Right renal pelvis (tissue), 4 donors: Measurements from ENCODE around the gene FAM53B. TPM values are rescaled to one million over a fixed set of nuclear protein-coding genes. Genes with fewer than 3 reads are reported as not detected.

Experiments used
- DNase-seq, 4 donors: peaks; one replicate each; pipeline ENCODE4 v3.0.0-alpha.2; 2013; ENCODE audit warnings: low read depth in 4 of 4, low spot score in 3 of 4, missing footprints in 1 of 4
- polyA plus RNA-seq, 4 donors: library from polyadenylated mRNA; unstranded; fragments of 120-200 nt; gene quantifications; one replicate each; pipeline ENCODE4 v1.2.1, GENCODE V29; 2013; ENCODE audit not compliant: insufficient read length in 4 of 4

Gene FAM53B
- polyA plus RNA-seq, 4 donors = 21.4 to 28.3 (median 28.1) TPM

DNA sequence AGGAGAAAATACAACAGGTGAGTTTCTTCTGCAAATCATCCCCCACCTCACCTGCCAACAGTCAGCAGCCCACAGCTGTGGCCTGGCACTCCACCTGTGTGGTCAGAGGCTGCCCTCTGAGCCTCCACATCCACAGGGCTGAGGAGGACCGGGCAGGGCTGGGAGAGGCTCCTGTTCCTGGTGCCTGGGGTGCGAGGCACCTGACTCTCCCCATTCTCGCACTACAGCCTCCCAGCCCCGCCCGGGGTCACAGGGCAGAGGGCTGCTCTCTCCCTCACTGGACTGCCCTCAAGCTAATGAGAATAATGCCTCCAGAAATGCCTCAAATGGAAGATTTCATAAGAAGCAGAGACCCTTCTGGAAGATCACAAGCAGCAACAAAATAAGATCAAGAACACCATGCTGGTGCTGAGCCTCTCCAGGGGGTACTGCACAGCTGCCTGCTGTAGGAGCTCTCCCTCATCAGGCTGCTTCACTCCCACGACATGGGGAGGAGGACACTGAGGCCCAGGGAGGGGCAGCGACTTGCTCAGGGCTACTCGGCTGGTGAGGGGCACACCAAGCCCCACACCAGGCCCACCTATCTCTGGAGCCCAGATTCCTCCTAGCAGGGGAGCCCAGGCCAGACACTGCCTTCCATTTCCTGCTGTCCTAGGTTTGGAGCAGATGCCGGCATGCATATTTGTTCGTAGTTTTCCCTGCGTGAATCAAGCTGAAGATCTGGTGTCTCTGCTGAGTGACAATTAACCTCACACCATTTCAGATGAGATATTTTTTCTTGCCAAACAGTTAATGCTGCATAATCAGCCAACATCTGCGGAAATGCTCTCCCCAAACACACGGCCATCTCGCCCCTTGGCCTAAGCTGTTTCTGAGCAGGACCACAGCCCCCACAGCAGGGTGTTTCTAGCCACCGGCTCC lies 76.5 kb downstream of the FAM53B start:
- no peak for DNase-seq

DNA sequence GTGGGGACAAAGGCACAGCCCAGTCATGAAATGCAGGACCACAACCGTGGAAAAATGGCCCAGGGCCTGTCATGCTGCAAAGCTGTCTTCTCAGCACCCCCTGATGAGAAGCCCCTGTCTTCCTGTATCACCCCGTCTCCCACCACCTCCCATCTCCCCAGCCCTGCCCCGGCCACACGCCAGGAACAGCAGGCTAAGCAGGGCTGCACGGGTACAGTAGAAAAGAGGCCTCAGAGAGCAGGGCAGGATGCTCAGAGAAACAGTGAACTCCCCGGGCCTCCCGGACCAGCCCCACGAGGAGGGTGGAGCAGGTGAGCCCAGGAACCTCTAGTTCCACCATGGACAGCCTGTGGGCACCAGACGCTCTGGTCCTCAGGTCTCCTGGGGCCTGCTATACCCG lies 77.7 kb downstream of the FAM53B start:
- DNase-seq = no peak

DNA sequence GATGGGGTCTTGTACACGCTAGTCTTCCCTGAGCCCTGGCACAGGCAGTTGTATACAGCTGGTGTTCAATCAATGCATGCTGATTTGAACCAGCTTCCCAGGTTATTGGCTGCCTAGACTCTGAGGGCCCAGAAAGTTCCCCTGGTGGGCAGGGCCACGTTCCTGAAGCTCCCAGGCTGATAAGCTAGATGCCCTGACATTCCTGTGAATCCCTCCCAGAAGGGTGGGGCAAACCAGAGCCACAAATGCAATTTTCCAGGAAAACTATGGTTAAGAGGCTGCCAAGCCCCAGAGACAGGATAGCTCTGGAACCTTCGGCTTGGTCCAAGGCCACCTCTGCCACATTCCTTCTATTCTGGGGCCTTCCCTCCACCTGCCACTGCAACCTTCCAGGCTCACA lies 78.2 kb downstream of the FAM53B start:
- DNase-seq = no peak

DNA sequence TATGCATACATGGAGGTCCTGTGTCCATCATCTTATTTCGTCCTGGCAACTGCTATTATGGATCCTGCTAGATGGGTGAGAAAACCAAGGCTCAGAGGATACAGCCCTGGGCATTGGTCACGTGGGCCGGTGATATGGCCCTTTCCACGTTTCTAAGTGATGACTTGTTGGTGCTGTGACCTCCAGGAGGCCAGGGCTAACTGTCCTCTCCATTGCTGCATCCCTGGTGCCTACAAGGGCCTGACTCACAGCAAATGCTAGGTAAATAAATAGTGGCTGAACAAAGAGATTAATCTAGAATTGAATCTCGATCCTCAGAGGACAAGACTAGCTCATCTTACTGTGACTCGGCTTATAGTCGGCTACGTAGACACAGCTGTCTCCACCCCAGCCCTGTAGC lies 78.6 kb downstream of the FAM53B start:
- no peak for DNase-seq

DNA sequence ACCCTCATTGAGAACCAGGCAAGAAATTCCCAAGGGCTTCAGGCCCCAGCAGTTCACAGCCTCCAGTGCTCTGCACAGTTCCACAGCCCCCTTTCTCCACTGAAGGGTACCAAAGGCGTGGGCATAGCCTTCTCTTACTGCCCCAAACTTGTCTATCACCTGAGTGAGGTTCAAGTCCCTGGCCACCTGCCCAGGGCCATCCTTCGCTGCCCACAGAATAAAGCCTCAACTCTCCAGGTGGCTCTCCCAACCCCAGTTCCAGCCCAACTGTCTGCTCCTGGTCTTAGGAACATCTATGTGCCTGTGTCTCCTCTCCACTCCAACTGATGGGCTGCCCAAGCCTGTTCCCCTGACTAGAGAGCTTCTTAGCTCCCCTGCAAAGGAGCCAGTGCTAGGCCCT lies 79.1 kb downstream of the FAM53B start:
- no peak for DNase-seq

DNA sequence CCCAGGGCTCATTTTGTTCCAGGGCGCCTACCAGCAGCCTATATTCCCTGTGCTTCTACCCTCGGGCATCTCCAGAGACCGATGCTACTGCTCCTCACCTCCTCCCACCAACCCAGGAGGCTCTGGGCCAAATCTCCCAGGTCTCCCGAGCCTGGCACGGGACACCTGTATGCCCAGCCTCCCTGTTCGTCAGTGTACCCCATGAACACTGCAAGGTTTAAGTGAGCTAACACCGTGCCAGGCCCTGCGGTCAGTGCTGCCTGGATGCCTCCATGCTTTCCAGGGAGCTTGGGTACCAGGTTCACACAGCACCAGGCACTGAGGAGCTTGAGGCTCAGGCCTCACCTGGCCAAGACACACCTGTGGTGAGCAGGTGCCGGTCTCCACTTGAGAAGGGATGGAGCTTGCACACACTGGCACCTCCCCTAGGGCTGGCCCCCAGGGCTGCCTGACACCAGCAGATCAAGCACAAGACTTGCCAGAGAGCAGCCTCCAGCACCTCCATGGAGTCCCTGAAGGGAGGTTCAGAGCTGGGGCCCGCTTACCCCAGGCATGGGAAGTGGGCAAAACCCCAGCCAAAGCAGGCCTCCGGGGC lies 80.3 kb downstream of the FAM53B start:
- no peak for DNase-seq

DNA sequence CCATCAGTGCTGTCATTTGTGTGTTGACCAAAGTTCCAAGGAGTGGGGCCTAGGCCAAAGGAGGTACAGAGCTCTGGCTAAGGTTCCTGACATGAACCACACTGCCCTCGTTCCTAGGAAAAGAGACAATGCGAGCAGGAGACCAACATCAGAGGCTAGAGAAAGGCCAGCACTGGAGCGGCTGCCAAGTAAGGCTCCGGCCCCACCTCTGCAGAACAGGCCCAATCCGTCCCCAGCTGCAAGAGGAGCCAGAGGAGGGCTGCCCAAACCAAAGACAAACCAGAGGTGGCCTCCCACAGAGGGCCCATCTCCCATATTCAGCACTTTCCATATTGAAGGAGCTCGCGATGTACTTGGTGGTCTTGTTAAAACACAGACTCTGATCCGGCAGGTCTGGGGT lies 81.0 kb downstream of the FAM53B start:
- DNase-seq = no peak

DNA sequence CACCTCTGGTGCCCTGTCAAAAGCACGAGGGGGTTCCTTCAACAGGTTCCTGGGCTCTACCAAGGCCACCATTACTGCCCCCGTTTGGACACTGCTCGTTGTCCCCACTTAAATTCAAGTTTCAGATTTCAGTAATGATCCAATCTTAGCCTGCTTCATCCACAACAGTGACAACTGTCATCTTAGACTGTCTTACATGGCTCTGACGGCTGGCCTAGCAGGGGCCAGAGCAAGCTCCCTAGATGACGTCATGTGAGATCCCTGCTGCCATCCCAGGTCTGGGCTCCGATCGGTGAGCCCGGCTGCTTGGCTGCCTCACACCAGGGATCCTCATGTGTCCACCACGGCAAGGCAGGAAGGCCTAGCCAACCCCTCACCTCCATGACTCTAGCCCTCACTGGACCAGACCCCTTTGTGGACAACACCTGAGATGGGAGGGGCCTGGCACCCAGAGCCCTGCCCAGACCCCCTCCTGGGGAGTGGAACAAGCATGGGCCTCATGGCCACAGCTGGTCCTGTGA lies 82.5 kb downstream of the FAM53B start:
- DNase-seq = no peak

DNA sequence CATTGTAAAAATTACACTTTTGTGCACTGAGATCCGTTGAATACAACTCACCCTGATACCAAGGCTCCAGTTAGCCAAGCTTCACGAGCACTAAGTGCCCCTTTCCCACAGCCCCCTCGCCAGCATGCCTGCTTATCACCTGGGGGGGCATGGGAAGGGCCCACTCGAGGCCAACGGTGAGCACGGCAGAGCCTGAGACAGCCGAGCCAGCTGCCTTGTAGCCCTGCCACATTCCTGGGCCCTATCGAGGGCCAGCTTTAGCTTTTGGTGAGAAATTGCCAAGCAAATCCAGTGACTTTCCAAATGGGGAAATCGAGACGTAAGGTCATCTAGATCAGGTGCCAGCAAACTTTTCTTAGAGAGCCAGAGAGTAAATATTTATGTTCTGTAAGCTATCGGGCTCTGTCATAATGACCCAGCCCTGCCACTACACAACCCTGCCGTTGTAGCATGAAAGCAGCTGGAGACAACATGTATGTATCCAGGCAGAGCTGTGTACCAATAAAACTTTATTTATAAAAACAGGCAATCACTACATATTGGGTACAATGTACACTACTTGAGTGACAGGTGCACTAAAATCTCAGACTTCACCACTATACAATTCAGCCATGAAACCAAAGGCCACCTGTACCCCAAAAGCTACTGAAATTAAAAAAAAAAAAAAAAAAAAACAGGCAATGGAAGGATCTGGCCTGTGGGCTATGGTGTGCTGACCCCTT lies 83.6 kb downstream of the FAM53B start:
- no peak for DNase-seq

DNA sequence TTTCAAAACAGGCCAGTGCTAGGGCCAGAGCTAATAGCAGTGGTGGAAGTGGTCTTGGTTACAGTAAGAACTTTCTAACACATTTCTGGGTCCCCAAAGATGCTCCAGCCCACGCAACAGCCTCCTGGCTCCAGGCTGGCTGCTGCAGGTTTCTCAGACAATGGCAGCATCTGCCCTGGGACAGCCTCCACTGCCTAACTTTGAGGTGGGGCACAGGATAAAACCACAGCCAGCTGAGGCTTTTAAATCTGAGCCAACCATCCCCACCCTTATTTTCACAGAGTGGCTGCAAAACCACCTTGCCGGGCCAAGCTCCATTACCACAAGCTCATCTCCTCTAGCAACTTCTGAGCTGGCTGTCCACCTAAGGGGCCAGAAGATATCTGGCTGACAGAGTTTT lies 84.8 kb downstream of the FAM53B start:
- DNase-seq = no peak

DNA sequence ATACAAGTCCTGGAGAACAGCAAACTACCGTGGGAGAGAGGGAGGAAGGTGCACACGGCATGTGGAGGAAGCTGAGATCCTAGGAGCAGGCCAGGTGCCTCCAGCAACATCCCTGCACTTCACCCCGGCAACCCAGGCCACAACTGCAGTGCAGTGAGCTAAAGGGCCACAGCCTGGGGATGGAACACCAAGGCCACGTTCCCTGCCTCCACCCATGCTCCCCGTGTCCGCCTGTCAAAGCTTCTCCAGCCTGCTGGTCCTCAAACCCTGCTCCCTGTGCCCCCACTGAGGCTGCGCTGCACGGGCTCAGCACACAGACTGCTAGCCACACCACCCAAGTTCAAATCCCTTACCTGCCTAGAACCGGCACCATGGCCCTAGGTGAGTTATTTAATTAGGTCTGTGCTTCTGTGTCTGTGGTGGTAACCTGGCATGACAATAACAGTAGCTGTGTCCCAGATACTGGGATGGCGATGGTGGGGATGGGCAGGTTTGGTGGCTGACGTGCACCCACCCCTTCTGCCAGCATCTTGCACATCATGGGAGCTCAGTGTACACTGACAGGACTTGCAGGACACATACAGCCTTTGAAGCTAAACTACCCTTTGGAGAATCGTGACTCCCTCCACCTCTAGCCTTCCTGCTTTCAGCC lies 85.5 kb downstream of the FAM53B start:
- no peak for DNase-seq

DNA sequence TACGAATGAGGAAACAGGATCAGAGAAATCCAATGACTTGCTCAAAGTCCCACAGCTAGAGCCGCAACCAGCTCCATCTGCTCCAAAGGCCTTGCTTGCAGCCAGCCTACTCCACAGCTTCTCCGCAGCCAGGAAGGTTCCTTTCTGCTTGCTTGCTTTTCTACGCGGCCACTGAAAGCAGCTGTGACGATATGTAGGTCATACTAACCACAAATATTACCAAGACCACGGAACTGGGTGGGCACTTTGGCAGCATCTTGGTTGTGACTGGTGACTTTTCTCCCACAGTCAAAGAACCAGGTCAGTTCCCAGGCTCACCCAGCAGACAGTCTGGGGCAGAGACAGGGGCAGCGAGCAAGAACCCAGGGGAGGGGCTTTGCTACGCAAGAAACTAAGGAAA lies 86.4 kb downstream of the FAM53B start:
- DNase-seq = no peak

DNA sequence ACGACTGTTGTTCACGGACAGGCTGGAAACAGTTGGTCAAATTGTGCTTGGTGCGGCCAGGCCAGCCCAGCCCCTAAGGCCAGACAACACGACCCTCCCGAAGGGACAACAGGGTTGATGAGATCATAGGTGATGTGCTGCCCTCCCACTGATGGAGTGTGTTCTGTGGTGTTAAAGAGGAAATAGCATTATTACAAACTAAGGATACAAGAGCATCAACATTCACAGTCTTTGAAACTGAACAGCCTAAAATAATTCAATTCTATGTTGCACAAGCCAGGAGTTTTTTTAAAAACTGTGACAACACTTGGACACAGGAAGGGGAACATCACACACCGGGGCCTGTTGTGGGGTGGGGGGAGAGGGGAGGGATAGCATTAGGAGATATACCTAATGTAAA lies 87.6 kb downstream of the FAM53B start:
- DNase-seq = no peak

DNA sequence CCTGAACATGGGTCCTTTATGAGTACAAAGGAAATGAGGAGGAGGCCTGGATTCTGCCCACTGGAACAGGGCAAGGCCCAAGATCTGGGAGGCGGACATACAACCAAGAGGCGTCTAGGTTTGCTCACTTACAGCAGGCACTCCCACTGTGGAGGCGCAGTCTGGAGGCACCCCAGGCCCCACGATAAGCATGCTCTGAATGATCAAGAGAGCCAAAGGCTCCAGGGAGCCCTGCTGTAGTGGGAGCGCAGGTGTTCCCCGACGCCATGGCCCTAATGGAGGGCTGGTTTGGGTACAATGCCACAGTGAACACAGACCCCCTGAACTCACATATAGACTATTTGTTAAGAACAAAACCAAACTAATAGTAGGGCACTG lies 88.1 kb downstream of the FAM53B start:
- no peak for DNase-seq

DNA sequence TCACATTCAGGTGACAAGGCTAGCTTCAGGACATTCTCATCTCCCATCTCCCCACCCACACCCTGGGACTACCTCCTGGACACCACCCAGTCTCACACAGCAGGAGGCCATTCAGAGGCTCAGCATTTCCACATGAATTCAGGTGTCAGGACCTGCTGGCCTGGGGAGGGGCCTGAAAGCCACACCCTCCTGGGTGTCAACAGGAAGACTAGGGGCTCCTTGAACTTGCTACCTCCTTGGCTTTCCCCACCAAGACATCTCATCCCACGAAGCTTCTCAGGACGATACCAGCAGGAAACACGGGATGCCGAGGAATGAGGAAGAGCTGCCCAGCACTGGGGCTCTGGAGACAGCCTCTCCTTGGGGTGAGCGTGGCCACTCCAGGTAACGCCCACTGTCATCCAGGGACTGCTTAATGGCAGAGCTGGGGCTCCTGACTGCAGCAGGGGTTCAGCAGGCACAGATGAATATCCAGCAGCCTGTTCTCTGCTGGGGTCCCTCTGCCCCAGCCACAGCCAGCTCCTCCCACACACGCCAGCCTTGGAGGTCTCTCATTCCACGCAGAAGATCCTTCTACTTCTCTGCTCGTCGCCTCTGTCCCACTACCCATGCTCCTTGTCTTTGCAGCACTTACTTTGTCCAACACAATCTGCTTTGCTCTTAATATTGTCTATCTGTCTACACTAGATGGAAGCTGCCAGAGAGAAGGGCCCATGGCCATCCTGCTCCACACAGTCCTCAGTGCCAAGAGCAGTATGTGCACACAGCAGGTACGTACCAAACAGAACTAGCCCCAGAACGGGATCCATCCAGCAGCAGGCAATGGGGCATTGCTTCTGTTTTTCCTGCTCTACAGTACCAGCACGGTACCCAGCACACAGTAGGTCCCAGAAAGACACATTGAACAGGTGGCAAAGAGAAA lies 88.7 kb downstream of the FAM53B start:
- DNase-seq = no peak

DNA sequence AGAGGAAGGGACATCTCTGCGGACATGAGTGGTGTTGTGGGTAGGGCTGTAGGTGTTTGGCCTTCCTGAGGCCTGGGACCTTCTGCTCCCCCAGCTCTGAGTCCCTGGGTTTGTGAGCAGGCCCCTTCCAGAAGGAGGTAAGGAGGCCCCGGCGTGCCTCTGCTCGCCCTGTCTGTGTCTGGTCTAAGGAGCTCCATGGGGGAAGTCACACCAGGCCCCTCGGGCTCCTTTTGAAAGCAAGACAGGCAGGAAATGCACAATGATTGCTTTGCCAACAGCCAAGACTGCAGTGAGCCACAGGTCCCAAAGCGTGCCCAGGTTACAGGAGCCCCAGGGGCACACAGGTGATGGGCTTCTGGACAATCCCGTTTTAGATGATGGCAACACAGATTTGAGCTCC lies 89.5 kb downstream of the FAM53B start:
- no peak for DNase-seq

DNA sequence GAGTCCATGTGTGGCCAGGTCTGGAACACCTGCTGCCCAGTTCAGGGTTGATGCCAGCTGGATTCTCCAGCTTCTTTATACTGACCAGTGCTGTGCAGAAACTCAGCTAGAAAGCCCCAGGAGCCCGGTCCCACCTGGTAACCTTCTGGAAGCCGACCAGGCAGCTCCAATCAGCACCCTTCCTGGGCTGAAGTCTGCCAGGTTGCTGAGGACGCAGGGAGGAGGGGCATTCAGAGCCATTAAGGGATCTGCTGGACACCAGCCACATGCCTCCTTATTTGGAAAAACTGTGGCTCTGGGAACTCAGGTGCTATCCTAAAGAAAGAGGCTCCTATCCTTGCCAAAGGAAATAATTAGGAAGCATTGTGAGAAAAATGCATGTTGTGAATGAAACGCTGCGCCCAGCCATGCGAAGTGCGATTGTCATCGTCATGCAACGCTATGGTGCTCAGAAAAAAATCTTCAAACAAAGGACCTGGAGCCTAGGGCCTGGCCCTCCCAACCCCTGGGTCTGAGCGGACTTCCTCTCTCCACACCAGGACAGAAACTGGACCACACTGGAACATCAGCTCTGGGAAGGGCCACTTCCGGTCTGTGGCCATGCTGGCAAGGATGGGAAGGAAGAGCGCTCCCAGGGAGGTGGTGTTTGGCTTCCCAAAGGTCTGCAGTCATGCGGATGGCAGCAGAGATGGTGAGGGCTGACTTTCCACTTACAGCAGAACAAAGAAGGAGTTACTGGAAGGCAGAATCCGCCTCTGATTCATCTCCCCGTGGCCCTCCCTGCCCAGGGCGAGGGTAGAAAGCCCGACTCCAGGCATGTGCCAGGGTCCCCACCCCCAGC lies 90.1 kb downstream of the FAM53B start:
- no peak for DNase-seq

DNA sequence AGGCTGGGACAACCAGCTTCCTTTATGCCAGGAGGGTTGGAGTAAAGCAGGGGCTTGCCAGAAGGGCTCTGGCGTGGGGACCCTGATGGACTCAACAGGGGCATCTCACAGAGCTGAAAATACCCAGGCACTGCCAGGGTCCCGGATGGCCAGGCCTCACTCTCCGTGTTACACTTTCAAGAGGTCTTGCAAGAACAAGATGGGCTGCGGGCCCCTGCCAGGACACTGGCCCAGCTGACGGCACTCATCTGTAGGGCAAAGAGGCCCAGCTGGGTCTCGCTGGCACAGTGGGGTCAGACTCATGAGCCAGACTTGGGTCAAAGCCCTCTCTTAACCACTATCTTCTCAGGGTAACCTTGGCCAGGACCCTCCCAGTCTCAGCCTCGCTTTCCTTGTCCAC lies 90.9 kb downstream of the FAM53B start:
- DNase-seq = no peak

DNA sequence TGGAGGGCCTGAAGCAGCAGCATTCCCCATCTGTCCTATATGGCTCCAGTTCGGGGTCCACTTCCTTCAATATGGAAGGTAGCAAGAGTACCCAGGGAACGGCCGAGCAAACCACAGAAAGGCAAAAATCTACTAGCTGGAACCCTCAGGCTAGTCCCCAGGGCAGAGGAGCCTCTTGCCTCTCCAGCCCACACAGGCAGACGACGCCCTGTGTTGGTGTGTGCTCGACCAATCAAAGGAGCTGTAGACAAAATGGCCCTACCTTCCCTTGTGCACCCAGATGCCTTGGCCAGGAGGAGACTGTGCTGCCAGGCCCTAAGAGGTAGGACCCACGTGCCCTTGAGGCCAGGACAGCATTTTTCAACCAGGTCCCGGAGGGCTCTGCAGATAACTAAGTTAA lies 91.5 kb downstream of the FAM53B start:
- no peak for DNase-seq
